Spleen (tissue), 7 donors: ENCODE results near the gene IL12A.

Source experiments
- POLR2A ChIP-seq, 3 donors: fragments of 450-650 bp; IDR thresholded peaks; one replicate each; pipeline ENCODE4 v1.5.1; 2017; ENCODE audit warnings: antibody characterized with exemption in 3 of 3, mild to moderate bottlenecking in 1 of 3
- TF ChIP-seq, protein P1 (sequence below), 11 experiments: fragments of 200-600 bp in 7 of 11; fragments of 450-650 bp in 4 of 11; sonication (generic) in 4 of 11; IDR thresholded peaks in 8 of 11; conservative IDR thresholded peaks in 3 of 11; 1 replicate in 7 of 11; 2 replicates in 4 of 11; pipeline versions ENCODE4 v1.4.0 to v1.8.0; 2016 to 2021; ENCODE audit warnings: antibody characterized with exemption in 11 of 11, inconsistent platforms in 4 of 11, mild to moderate bottlenecking in 1 of 11
- donor health status: DM: no; HTN: no; CAD: no; lungs with moderate emphysema.
- donor health status: DM: no; HTN: no; CAD: no.
- donor health status: DM: no; HTN: no; CAD: no.

DNA sequence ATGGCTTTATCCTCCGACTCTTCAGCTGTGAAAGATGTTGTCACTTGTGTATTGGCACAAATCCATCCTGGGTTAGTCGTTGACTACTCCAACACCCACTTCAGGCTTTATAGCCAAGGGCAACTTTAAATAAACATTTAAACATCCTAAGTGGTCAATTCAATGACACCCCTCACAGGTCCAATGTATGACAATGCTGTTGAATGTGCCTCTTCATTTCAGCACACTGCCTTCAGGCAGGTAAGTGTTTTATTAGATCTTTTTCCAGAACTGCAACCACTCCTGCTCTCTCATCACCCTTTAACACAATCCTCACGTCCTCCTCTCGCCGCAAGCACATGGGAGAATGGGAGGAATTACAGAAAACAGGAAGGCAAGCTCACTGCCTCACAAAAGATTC, 30.3 kb downstream of the IL12A start:
- TF ChIP-seq, protein P1, sequence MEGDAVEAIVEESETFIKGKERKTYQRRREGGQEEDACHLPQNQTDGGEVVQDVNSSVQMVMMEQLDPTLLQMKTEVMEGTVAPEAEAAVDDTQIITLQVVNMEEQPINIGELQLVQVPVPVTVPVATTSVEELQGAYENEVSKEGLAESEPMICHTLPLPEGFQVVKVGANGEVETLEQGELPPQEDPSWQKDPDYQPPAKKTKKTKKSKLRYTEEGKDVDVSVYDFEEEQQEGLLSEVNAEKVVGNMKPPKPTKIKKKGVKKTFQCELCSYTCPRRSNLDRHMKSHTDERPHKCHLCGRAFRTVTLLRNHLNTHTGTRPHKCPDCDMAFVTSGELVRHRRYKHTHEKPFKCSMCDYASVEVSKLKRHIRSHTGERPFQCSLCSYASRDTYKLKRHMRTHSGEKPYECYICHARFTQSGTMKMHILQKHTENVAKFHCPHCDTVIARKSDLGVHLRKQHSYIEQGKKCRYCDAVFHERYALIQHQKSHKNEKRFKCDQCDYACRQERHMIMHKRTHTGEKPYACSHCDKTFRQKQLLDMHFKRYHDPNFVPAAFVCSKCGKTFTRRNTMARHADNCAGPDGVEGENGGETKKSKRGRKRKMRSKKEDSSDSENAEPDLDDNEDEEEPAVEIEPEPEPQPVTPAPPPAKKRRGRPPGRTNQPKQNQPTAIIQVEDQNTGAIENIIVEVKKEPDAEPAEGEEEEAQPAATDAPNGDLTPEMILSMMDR (IDR thresholded peaks at IDR 0.05 in 8 of 11, conservative IDR thresholded peaks at IDR 0.05 in 3 of 11), result no peak
- TF ChIP-seq POLR2A (IDR thresholded peaks at IDR 0.05), result no peak
